Choroid plexus epithelial cell (primary cell): Measurements from ENCODE around the gene LARP4B.

Source experiments
- DNase-seq: peaks from one replicate; pipeline ENCODE4 v3.0.0-alpha.2; 2010; ENCODE audit warnings: low read depth
- H3K4me3 ChIP-seq: 2 replicates; pipeline ENCODE4 v1.5.1; 2011; ENCODE audit warnings: low read depth, mild to moderate bottlenecking, control low read depth, low read length, moderate library complexity
- CTCF ChIP-seq: conservative IDR thresholded peaks from 2 replicates; pipeline ENCODE4 v1.5.1; 2011; ENCODE audit warnings: low read depth, mild to moderate bottlenecking, control low read depth, inconsistent platforms, low read length, moderate library complexity

Gene LARP4B

GRCh38 chr10:860519-860918, 71.0 kb downstream of the LARP4B start:
- TF ChIP-seq CTCF = no peak
- H3K4me3 ChIP-seq = no peak overlapping the region
- DNase-seq = no peak

GRCh38 chr10:856416-857157, 74.9 kb downstream of the LARP4B start:
- no peak for TF ChIP-seq CTCF
- peak; percentile 23 for DNase-seq
- no peak overlapping the region for H3K4me3 ChIP-seq

- DNase-seq = no peak
- H3K4me3 ChIP-seq = no peak overlapping the region
- no peak for TF ChIP-seq CTCF
Observed at GRCh38 chr10:855671-856070, 75.8 kb downstream of the LARP4B start.

GRCh38 chr10:855079-855478, 76.4 kb downstream of the LARP4B start:
- no peak for TF ChIP-seq CTCF
- no peak overlapping the region for H3K4me3 ChIP-seq
- no peak for DNase-seq

- no peak for DNase-seq
- TF ChIP-seq CTCF = no peak
- no peak overlapping the region for H3K4me3 ChIP-seq
Observed at GRCh38 chr10:853017-853416, 78.5 kb downstream of the LARP4B start.

- no peak for DNase-seq
- no peak for TF ChIP-seq CTCF
- no peak overlapping the region for H3K4me3 ChIP-seq
Observed at GRCh38 chr10:852386-852785, 79.1 kb downstream of the LARP4B start.

GRCh38 chr10:851901-852300, 79.6 kb downstream of the LARP4B start:
- no peak for DNase-seq
- TF ChIP-seq CTCF = no peak
- H3K4me3 ChIP-seq = no peak overlapping the region
